NB4 (cell line): Measurements from ENCODE around the gene LDLRAD3.

Experiments
- DNase-seq: peaks from one replicate; pipeline ENCODE4 v3.0.0; 2010; ENCODE audit warnings: low read depth
- H3K4me3 ChIP-seq: one replicate; pipeline ENCODE4 v1.5.1; 2011; ENCODE audit warnings: mild to moderate bottlenecking, low read depth, low read length, moderate library complexity
- MAX ChIP-seq: IDR thresholded peaks from 2 replicates; pipeline ENCODE4 v1.6.1; 2011; ENCODE audit warnings: low read depth, low read length
- MYC ChIP-seq: IDR thresholded peaks from 2 replicates; pipeline ENCODE4 v1.6.1; 2011; ENCODE audit warnings: low read depth, low read length
- POLR2A ChIP-seq: IDR thresholded peaks from 2 replicates; pipeline ENCODE4 v1.6.1; 2011; ENCODE audit warnings: mild to moderate bottlenecking; ENCODE audit not compliant: insufficient read length; ENCODE audit errors: extremely low read depth
- TF ChIP-seq, protein P1 (sequence below): IDR thresholded peaks from one replicate; pipeline ENCODE4 v1.5.1; 2012; ENCODE audit warnings: low read depth, low read length

LDLRAD3 gene

GRCh38 chr11:36193721-36194120 lies 249.9 kb downstream of the LDLRAD3 start:
- H3K4me3 ChIP-seq, result no peak overlapping the region
- no peak for DNase-seq
- TF ChIP-seq MYC, result no peak
- TF ChIP-seq, protein P1, sequence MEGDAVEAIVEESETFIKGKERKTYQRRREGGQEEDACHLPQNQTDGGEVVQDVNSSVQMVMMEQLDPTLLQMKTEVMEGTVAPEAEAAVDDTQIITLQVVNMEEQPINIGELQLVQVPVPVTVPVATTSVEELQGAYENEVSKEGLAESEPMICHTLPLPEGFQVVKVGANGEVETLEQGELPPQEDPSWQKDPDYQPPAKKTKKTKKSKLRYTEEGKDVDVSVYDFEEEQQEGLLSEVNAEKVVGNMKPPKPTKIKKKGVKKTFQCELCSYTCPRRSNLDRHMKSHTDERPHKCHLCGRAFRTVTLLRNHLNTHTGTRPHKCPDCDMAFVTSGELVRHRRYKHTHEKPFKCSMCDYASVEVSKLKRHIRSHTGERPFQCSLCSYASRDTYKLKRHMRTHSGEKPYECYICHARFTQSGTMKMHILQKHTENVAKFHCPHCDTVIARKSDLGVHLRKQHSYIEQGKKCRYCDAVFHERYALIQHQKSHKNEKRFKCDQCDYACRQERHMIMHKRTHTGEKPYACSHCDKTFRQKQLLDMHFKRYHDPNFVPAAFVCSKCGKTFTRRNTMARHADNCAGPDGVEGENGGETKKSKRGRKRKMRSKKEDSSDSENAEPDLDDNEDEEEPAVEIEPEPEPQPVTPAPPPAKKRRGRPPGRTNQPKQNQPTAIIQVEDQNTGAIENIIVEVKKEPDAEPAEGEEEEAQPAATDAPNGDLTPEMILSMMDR, result no peak
- no peak for TF ChIP-seq MAX

GRCh38 chr11:36195496-36196354 lies 251.9 kb downstream of the LDLRAD3 start:
- DNase-seq, result no peak
- no peak for TF ChIP-seq MYC
- TF ChIP-seq, protein P1, result no peak
- H3K4me3 ChIP-seq, result no peak overlapping the region

DNA sequence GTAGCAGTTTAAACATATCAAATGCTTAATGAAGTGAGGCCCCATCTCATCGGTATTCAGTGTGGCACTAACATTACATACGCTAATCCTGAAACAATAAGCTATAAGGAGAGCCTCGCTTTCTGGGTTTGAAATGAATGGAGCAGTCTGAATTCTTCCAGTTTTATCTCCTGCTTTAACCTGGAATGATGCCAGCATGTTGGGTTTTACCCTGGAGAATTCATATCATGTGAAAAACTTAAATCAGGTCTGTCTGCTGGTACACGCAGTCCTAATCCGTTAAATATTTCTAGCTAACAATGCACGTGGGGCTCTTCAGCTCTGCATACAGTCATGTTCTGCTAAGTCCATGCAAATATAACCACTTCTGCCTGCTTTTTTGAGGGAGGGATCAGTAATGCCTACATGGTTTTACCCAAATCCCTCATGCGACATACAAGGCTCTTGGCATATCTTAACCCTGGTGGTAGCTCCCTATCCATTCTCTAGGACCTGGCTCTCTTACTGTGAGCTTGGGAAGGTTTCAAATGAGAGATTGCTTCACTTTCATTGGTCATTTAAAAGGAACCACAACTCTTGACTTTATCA lies 252.6 kb downstream of the LDLRAD3 start:
- no peak for DNase-seq
- TF ChIP-seq POLR2A (no peak), MAX (no peak), MYC (no peak)
- TF ChIP-seq, protein P1, result no peak
- no peak overlapping the region for H3K4me3 ChIP-seq

GRCh38 chr11:36201411-36201810 lies 257.5 kb downstream of the LDLRAD3 start:
- DNase-seq, result no peak
- no peak for TF ChIP-seq MAX
- no peak for TF ChIP-seq POLR2A
- no peak for TF ChIP-seq MYC
- TF ChIP-seq, protein P1, result no peak
- H3K4me3 ChIP-seq, result no peak overlapping the region

DNA sequence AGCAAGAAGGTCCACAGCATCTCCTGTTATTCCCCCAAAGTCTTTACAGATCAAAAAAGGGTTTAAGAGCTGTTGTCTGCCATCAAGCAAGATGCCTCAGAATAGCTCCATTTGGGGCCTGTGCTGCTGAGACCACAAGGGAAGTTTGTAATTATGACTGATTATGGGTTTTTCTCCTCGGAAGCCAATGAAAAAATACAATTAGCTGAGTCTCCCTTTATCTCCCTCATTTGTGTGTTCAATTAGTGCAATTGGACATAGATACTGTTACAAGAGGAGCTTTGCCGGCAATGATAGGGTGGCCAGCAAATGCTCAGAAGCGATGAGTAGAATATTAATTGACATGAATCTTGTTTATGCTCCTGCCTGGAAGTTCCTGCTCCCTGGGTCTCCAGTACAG lies 261.7 kb downstream of the LDLRAD3 start:
- DNase-seq, result no peak
- no peak overlapping the region for H3K4me3 ChIP-seq
- TF ChIP-seq POLR2A (no peak), MYC (no peak), MAX (no peak)
- TF ChIP-seq, protein P1, result no peak

- no peak overlapping the region for H3K4me3 ChIP-seq
- peak; percentile 1 for DNase-seq
- no peak for TF ChIP-seq MYC
- TF ChIP-seq, protein P1, result no peak
- TF ChIP-seq POLR2A, result no peak
- TF ChIP-seq MAX, result no peak
Observed at GRCh38 chr11:36210529-36210928, 266.7 kb downstream of the LDLRAD3 start.
